Endothelial cell of umbilical vein (primary cell): ENCODE data around the gene PRIMA1. TPM values are rescaled to one million over a fixed set of nuclear protein-coding genes. Genes with fewer than 3 reads are reported as not detected.

Source experiments
- BruUV-seq: library from RNA; stranded (reverse); fragments of 400-500 nt; replicated peaks from 2 replicates; lab custom pipeline; 2021; lab: Mats Ljungman, UMichigan
- CTCF ChIA-PET: fragments of 300-600, 350-600 bp; sonication (Branson Sonifier 250); formaldehyde crosslinking; loops from one replicate; lab custom pipeline; 2021; ENCODE audit warnings: antibody characterized with exemption, inconsistent platforms; lab: Charles Lee
- POLR2A ChIA-PET: fragments of 300-600, 350-600 bp; sonication (Branson Sonifier 250); formaldehyde crosslinking; loops from one replicate; lab custom pipeline; 2021; ENCODE audit warnings: antibody characterized with exemption, inconsistent platforms; lab: Charles Lee
- DNase-seq: peaks from one replicate; pipeline ENCODE4 v3.0.0-alpha.2; 2011; ENCODE audit warnings: low read depth, low spot score
- FAIRE-seq: peaks from 2 replicates; lab custom pipeline; 2011; peaks lifted over from hg19 to GRCh38; lab: Jason Lieb, UNC
- H2AFZ ChIP-seq: 2 replicates; pipeline ENCODE4 v1.6.0; 2012; ENCODE audit warnings: low read depth, low read length, control low read depth, inconsistent platforms
- H3K27ac ChIP-seq: 2 replicates; pipeline ENCODE4 v1.5.1; 2011; ENCODE audit warnings: low read depth, mild to moderate bottlenecking, control low read depth, low read length, moderate library complexity; ENCODE audit not compliant: insufficient read depth
- H3K27me3 ChIP-seq, 2 experiments: 2 replicates each; pipeline versions ENCODE4 v1.6.0 to v1.6.1; 2011; ENCODE audit warnings: low read length in 2 of 2, mixed read lengths in 1 of 2; ENCODE audit not compliant: control insufficient read depth in 2 of 2, insufficient read depth in 2 of 2
- H3K36me3 ChIP-seq, 2 experiments: 2 replicates in 1 of 2; 3 replicates in 1 of 2; pipeline ENCODE4 v1.5.1; 2011; ENCODE audit warnings: low read length in 2 of 2, mild to moderate bottlenecking in 1 of 2, moderate library complexity in 1 of 2; ENCODE audit not compliant: control insufficient read depth in 2 of 2, insufficient read depth in 2 of 2; ENCODE audit errors: extremely low read depth in 1 of 2
- H3K4me1 ChIP-seq: 3 replicates; pipeline ENCODE4 v1.5.1; 2011; ENCODE audit warnings: mild to moderate bottlenecking, low read length; ENCODE audit not compliant: control insufficient read depth, insufficient read depth; ENCODE audit errors: extremely low read depth
- H3K4me2 ChIP-seq: 2 replicates; pipeline ENCODE4 v1.6.1; 2011; ENCODE audit warnings: low read length, control low read depth, mixed read lengths; ENCODE audit not compliant: insufficient read depth
- H3K4me3 ChIP-seq, 3 experiments: fragments of 200-600 bp in 1 of 3; sonication (generic), shearing (Covaris generic) in 1 of 3; replicated peaks in 1 of 3; 2 replicates each; pipeline ENCODE4 v1.5.1; 2011 to 2016; ENCODE audit warnings: control low read depth in 3 of 3, low read length in 3 of 3, mild to moderate bottlenecking in 2 of 3, inconsistent platforms in 1 of 3, low read depth in 1 of 3, moderate library complexity in 1 of 3; ENCODE audit not compliant: insufficient read depth in 1 of 3
- H3K79me2 ChIP-seq: 2 replicates; pipeline ENCODE4 v1.6.0; 2012; ENCODE audit warnings: low read length, inconsistent platforms; ENCODE audit not compliant: control insufficient read depth, insufficient read depth
- H3K9ac ChIP-seq: replicated peaks from 2 replicates; pipeline ENCODE3; 2011; ENCODE audit warnings: low read length, control low read depth; ENCODE audit not compliant: insufficient read depth; ENCODE audit errors: extremely low read depth
- H3K9me1 ChIP-seq: replicated peaks from 3 replicates; pipeline ENCODE4 v1.6.0; 2011; ENCODE audit warnings: mild to moderate bottlenecking, low read length; ENCODE audit not compliant: control insufficient read depth, insufficient read depth; ENCODE audit errors: extremely low read depth
- H3K9me3 ChIP-seq: replicated peaks from 2 replicates; pipeline ENCODE4 v1.5.1; 2012; ENCODE audit warnings: low read length, inconsistent platforms; ENCODE audit not compliant: control insufficient read depth, insufficient read depth
- H4K20me1 ChIP-seq: replicated peaks from 2 replicates; pipeline ENCODE3; 2011; ENCODE audit warnings: mild to moderate bottlenecking, low read length; ENCODE audit not compliant: control insufficient read depth, insufficient read depth; ENCODE audit errors: extremely low read depth
- CTCF ChIP-seq, 2 donors: IDR thresholded peaks; 1 replicate in 1 of 2; 2 replicates in 1 of 2; pipeline ENCODE4 v1.5.1; 2011; ENCODE audit warnings: low read length in 2 of 2, mild to moderate bottlenecking in 2 of 2, moderate library complexity in 2 of 2, control low read depth in 1 of 2, inconsistent platforms in 1 of 2, low read depth in 1 of 2; ENCODE audit not compliant: insufficient read depth in 1 of 2; ENCODE audit errors: extremely low read depth in 1 of 2
- EZH2 ChIP-seq: IDR thresholded peaks from 2 replicates; pipeline ENCODE4 v1.6.1; 2012; ENCODE audit warnings: borderline replicate concordance, low read depth, mild to moderate bottlenecking, moderate library complexity, low read length, inconsistent platforms; ENCODE audit not compliant: severe bottlenecking
- FOS ChIP-seq: IDR thresholded peaks from 2 replicates; pipeline ENCODE4 v1.6.1; 2011; ENCODE audit warnings: mild to moderate bottlenecking, low read length, moderate library complexity, borderline replicate concordance; ENCODE audit not compliant: insufficient read depth
- GATA2 ChIP-seq: IDR thresholded peaks from 2 replicates; pipeline ENCODE4 v1.7.0; 2011; ENCODE audit warnings: low read depth, mild to moderate bottlenecking, moderate library complexity, mixed read lengths, low read length; ENCODE audit not compliant: insufficient read length, insufficient read depth
- JUN ChIP-seq: IDR thresholded peaks from 2 replicates; pipeline ENCODE4 v1.6.1; 2011; ENCODE audit warnings: borderline replicate concordance, low read depth; ENCODE audit not compliant: insufficient read length, insufficient read depth
- MAX ChIP-seq: IDR thresholded peaks from 2 replicates; pipeline ENCODE4 v1.6.1; 2011; ENCODE audit not compliant: insufficient read depth, insufficient read length
- MYC ChIP-seq: IDR thresholded peaks from one replicate; pipeline ENCODE4 v1.6.1; 2011; ENCODE audit warnings: mild to moderate bottlenecking, low read depth, low read length
- POLR2A ChIP-seq: IDR thresholded peaks from 2 replicates; pipeline ENCODE4 v1.6.1; 2012; ENCODE audit warnings: low read depth, mild to moderate bottlenecking, control low read depth, low read length
- POLR2AphosphoS5 ChIP-seq: IDR thresholded peaks from 2 replicates; pipeline ENCODE4 v1.6.1; 2012; ENCODE audit warnings: low read depth, mild to moderate bottlenecking, control low read depth, low read length, moderate library complexity; ENCODE audit not compliant: insufficient read depth
- dilution Hi-C: fragments of 300-500 bp; cut with MboI; formaldehyde crosslinking; loops from one replicate; pipeline ENCODE4 v1.15.0; 2019; ENCODE audit warnings: low sequenced_read_pairs; ENCODE audit not compliant: extremely low pct_ligation_motif_present
- intact Hi-C: fragments of 100-400 bp; cut with micrococcal nuclease; formaldehyde crosslinking; loops from one replicate; pipeline ENCODE4 v1.10.0; 2022
- polyA plus RNA-seq, 4 experiments: library from polyadenylated mRNA; depleted of rRNA in 3 of 4; stranded (reverse) in 3 of 4; unstranded in 1 of 4; fragments of >200 nt; gene quantifications; 2 replicates each; pipeline versions ENCODE4 v1.2.1 to v1.2.3, GENCODE V29; 2011 to 2012; ENCODE audit warnings: missing spikeins in 1 of 4
- total RNA-seq: library from RNA; stranded (reverse); gene quantifications from 2 replicates; pipeline ENCODE4 v1.2.3, GENCODE V29; 2021

The PRIMA1 gene
- total and polyA plus RNA-seq, 2 donors (not counting 3 experiments of a cell fraction or from before 2014, with no cell fraction given), result not detected

DNA sequence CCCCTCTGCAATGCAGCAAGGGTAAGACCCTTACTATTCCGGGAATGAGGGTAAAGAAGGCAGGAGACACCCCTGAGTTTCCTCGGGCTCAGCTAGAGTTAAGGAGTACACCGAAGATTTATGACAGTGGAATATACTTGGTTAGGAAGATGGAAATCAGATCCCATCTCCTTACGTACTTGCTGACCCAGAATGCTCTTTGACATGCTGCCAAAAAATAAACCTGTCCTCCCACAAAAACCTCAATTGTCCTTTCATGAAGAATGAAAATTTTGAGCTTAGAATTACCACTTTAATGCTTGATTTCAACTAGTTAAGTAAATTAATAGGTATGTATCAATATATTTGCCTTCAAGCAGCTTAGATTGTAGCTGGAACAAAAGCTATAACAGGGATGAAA, 99.5 kb downstream of the PRIMA1 start:
- BruUV-seq, result no TSS peak
- ChIA-PET POLR2A (interaction anchor here (0.6 kb wide), 1 partner anchor 17 kb away, joined by 13 read pairs; no protein-coding TSS in a partner anchor), CTCF (no interaction called here)
- Histone ChIP-seq H3K9me3 (no peaks in the 10 kb centered on the region), H3K27me3 (no peaks in the 10 kb centered on the region), H4K20me1 (no peaks in the 10 kb centered on the region), H3K4me3 (no peak overlapping the region), H3K36me3 (no peaks in the 10 kb centered on the region), H3K4me1 (no peaks in the 10 kb centered on the region), H3K9me1 (no peaks in the 10 kb centered on the region), H3K9ac (no peak overlapping the region), H3K27ac (no peak overlapping the region), H3K79me2 (no peaks in the 10 kb centered on the region), H2AFZ (no peak overlapping the region), H3K4me2 (no peak overlapping the region)
- intact Hi-C loops (no loop called here), dilution Hi-C loops (no loop called here)
- TF ChIP-seq POLR2AphosphoS5 (no peak), EZH2 (no peak), JUN (no peak), MYC (no peak), CTCF (IDR thresholded peaks at IDR 0.05; ENCODE audit: extremely low read depth in 1 of 2, insufficient read depth in 1 of 2, low read depth in 1 of 2, low read length in 2 of 2) (no peak), POLR2A (no peak), FOS (no peak), GATA2 (no peak), MAX (no peak)
- DNase-seq (no peak), FAIRE-seq (no peak)
